Neuronal stem cell (in vitro differentiated cells): Measurements from ENCODE around the gene TOX2.

Source experiments
- DNase-seq: peaks from one replicate; pipeline ENCODE4 v3.0.0-alpha.2; 2013; ENCODE audit warnings: low spot score
- H2AFZ ChIP-seq: one replicate; pipeline ENCODE4 v1.6.1; 2013; ENCODE audit warnings: mild to moderate bottlenecking, low read length, inconsistent platforms
- H2AK5ac ChIP-seq: 2 replicates; pipeline ENCODE4 v1.6.1; 2013; ENCODE audit warnings: low read depth, mild to moderate bottlenecking, inconsistent platforms, low read length, moderate library complexity, mixed read lengths
- H2BK120ac ChIP-seq: 2 replicates; pipeline ENCODE4 v1.6.1; 2013; ENCODE audit warnings: low read depth, mild to moderate bottlenecking, inconsistent platforms, low read length, moderate library complexity, mixed read lengths
- H2BK12ac ChIP-seq: one replicate; pipeline ENCODE4 v1.6.1; 2013; ENCODE audit warnings: low read length, inconsistent platforms
- H2BK15ac ChIP-seq: 2 replicates; pipeline ENCODE4 v1.6.1; 2013; ENCODE audit warnings: mild to moderate bottlenecking, low read length, inconsistent platforms, mixed read lengths
- H2BK5ac ChIP-seq: one replicate; pipeline ENCODE4 v1.6.1; 2013; ENCODE audit warnings: inconsistent platforms, mild to moderate bottlenecking, low read length, moderate library complexity
- H3K14ac ChIP-seq: one replicate; pipeline ENCODE4 v1.6.1; 2013; ENCODE audit warnings: low read length, inconsistent platforms
- H3K18ac ChIP-seq: 2 replicates; pipeline ENCODE4 v1.6.1; 2013; ENCODE audit warnings: low read length, inconsistent platforms
- H3K23ac ChIP-seq: 2 replicates; pipeline ENCODE4 v1.6.1; 2013; ENCODE audit warnings: low read depth, mild to moderate bottlenecking, mixed read lengths, low read length, inconsistent platforms; ENCODE audit not compliant: poor library complexity
- H3K27ac ChIP-seq: replicated peaks from 3 replicates; pipeline ENCODE4 v1.5.1; 2013; ENCODE audit warnings: low read length, inconsistent platforms
- H3K27me3 ChIP-seq, 3 experiments: 2 replicates each; pipeline ENCODE4 v1.6.1; 2013; ENCODE audit warnings: low read length in 3 of 3, mild to moderate bottlenecking in 2 of 3, inconsistent platforms in 1 of 3, low read depth in 1 of 3, mixed read lengths in 1 of 3, moderate library complexity in 1 of 3; ENCODE audit not compliant: control insufficient read depth in 3 of 3, insufficient read depth in 3 of 3
- H3K36me3 ChIP-seq, 2 donors: replicated peaks in 1 of 2; 2 replicates each; pipeline ENCODE4 v1.6.1; 2013; ENCODE audit warnings: low read length in 2 of 2; ENCODE audit not compliant: control insufficient read depth in 2 of 2, insufficient read depth in 2 of 2
- H3K4ac ChIP-seq: 2 replicates; pipeline ENCODE4 v1.6.1; 2013; ENCODE audit warnings: inconsistent platforms, mild to moderate bottlenecking, low read length, moderate library complexity
- H3K4me1 ChIP-seq, 2 donors: 1 replicate in 1 of 2; 2 replicates in 1 of 2; pipeline ENCODE4 v1.6.1; 2013; ENCODE audit warnings: low read length in 2 of 2, low read depth in 1 of 2; ENCODE audit not compliant: control insufficient read depth in 2 of 2, insufficient read depth in 1 of 2
- H3K4me2 ChIP-seq: one replicate; pipeline ENCODE4 v1.6.1; 2013; ENCODE audit warnings: mild to moderate bottlenecking, low read length, inconsistent platforms; ENCODE audit not compliant: insufficient read depth, poor library complexity, severe bottlenecking
- H3K4me3 ChIP-seq, 2 donors: 2 replicates each; pipeline ENCODE4 v1.5.1; 2013; ENCODE audit warnings: low read length in 2 of 2, mild to moderate bottlenecking in 2 of 2, inconsistent platforms in 1 of 2, moderate library complexity in 1 of 2
- H3K79me1 ChIP-seq: one replicate; pipeline ENCODE4 v1.6.1; 2013; ENCODE audit warnings: low read depth, mild to moderate bottlenecking, inconsistent platforms, low read length, moderate library complexity
- H3K9ac ChIP-seq: one replicate; pipeline ENCODE4 v1.6.1; 2013; ENCODE audit warnings: mild to moderate bottlenecking, low read depth, low read length, inconsistent platforms; ENCODE audit not compliant: poor library complexity
- H3K9me3 ChIP-seq, 2 donors: replicated peaks in 1 of 2; 2 replicates each; pipeline versions ENCODE3 to v1.6.1; 2013; ENCODE audit warnings: low read length in 2 of 2, mild to moderate bottlenecking in 2 of 2, inconsistent platforms in 1 of 2, low read depth in 1 of 2, mixed read lengths in 1 of 2, moderate library complexity in 1 of 2; ENCODE audit not compliant: control insufficient read depth in 2 of 2, insufficient read depth in 1 of 2
- H4K8ac ChIP-seq: one replicate; pipeline ENCODE4 v1.6.1; 2013; ENCODE audit warnings: low read depth, mild to moderate bottlenecking, inconsistent platforms, low read length, moderate library complexity
- H4K91ac ChIP-seq: one replicate; pipeline ENCODE4 v1.6.1; 2013; ENCODE audit warnings: low read length, low read depth, mild to moderate bottlenecking, inconsistent platforms; ENCODE audit not compliant: poor library complexity
- WGBS, 2 donors: extraction: QIAGEN DNeasy Blood & Tissue Kit; methylation state at CpG; one replicate each; pipeline ENCODE4 v1.1.7; 2013; ENCODE audit warnings: missing lambda C conversion rate in 2 of 2, mixed read lengths in 1 of 2; ENCODE audit not compliant: insufficient read length in 2 of 2, insufficient replicate concordance in 1 of 2; ENCODE audit errors: extremely low coverage in 2 of 2; 5-methylcytosine and 5-hydroxymethylcytosine counted together

Gene TOX2

DNA sequence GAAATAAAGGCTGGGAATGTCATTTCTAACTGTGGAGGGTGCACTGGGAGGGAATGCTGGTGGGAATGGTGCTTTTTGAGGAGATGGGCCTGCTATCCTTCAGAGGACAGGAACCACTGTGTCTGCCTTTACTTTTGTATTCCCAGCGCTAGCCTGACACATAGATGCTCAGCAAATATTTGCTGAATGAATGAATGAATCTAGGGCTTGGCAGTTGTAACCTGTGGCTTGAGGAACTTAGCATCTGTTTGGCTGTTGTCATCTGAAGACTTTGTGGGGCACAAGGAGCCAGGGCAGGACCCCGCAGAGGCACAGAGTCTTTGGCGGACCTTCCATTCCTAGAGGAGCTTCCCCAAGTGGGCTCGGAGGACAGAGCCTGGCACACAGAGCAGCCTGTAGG is 6.1 kb downstream of the TOX2 start:
- no peak overlapping the region for H3K23ac ChIP-seq
- H3K9me3 ChIP-seq = no peaks in the 10 kb centered on the region
- peak overlapping the region; percentile 13 for H3K9ac ChIP-seq
- no peak overlapping the region for H3K4me3 ChIP-seq
- no peak overlapping the region for H3K18ac ChIP-seq
- H2BK15ac ChIP-seq = no peak overlapping the region
- H3K14ac ChIP-seq = peak overlapping the region; percentile 42
- no peak overlapping the region for H2BK12ac ChIP-seq
- no peaks in the 10 kb centered on the region for H3K36me3 ChIP-seq
- H3K4me2 ChIP-seq = no peak overlapping the region
- no peak for DNase-seq
- no peak overlapping the region for H2AFZ ChIP-seq
- no peak overlapping the region for H4K91ac ChIP-seq
- H3K27ac ChIP-seq = no peak overlapping the region
- WGBS, 2 donors = no CpG with 5 or more reads among the region's 4 CpGs
- no peaks in the 10 kb centered on the region for H3K79me1 ChIP-seq
- no peak overlapping the region for H4K8ac ChIP-seq
- no peak overlapping the region for H3K4ac ChIP-seq
- no peak overlapping the region for H2BK5ac ChIP-seq
- peaks cover under 1 to 52% (median 15%) of the 10 kb centered on the region in 3 experiments for H3K27me3 ChIP-seq
- H2AK5ac ChIP-seq = no peak overlapping the region
- peaks cover 2 to 8% of the 10 kb centered on the region in 2 donors for H3K4me1 ChIP-seq
- H2BK120ac ChIP-seq = no peak overlapping the region

DNA sequence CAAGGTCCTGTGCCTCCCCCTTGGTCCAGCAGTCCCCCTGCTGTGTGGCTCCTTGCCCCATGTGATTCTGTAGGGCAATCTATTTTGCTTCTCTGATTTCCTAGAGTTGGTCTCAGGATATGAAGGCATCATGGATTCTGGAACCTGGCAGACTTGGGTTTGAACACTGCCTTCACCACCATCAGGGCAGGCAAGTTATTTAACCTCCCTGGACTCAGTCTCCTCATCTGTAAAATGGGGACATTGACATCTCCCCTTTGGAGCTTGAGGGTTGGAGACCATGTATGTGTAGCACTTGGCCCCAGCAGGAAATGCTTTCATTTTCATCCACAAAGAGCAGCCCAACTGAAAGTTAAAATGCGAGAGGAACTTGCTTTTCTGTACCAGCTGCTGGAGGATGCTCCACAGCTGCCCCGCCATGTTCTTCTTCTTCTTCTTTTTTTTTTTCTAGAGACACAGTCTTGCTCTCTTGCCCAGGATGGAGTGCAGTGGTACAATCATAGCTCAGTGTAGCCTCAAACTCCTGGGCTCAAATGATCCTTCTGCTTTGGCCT is 6.7 kb downstream of the TOX2 start:
- Histone ChIP-seq H2BK12ac (no peak overlapping the region), H3K27me3 (peaks cover 0 to 49% (median 10%) of the 10 kb centered on the region in 3 experiments), H2AFZ (no peak overlapping the region), H3K4me1 (peaks cover 0 to 6% of the 10 kb centered on the region in 2 donors), H2BK120ac (no peak overlapping the region), H2BK15ac (no peak overlapping the region), H3K36me3 (no peaks in the 10 kb centered on the region), H3K23ac (no peak overlapping the region), H4K91ac (no peak overlapping the region), H3K4ac (no peak overlapping the region), H4K8ac (no peak overlapping the region), H3K9ac (peak overlapping the region; percentile 13), H3K4me3 (no peak overlapping the region), H3K4me2 (no peak overlapping the region), H3K79me1 (no peaks in the 10 kb centered on the region), H3K18ac (no peak overlapping the region), H3K27ac (no peak overlapping the region), H2BK5ac (no peak overlapping the region), H3K9me3 (no peaks in the 10 kb centered on the region), H3K14ac (peak overlapping the region; percentile 42), H2AK5ac (no peak overlapping the region)
- WGBS, 2 donors = no CpG with 5 or more reads among the region's 2 CpGs
- no peak for DNase-seq

DNA sequence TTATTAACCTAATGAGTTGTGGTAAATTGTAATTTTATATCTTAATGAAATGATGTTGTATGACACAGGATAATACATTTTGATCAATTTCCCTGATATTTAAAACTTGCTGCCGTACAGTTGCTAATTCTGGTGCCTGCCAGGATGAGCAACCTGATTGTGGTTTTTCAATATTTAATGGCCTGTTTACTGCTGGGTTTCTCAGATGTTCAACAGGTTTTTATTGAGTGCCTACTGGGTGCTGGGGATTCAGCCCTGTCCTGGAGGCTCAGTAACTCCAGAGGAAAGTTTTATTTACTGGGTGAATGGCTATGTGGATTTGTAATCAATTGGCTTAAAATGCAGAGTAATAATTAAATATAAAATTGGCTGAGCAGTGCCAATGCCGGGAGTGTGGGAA is 8.0 kb downstream of the TOX2 start:
- Histone ChIP-seq H3K18ac (no peak overlapping the region), H3K9ac (no peak overlapping the region), H2AK5ac (no peak overlapping the region), H3K4me3 (no peak overlapping the region), H4K8ac (no peak overlapping the region), H3K14ac (no peak overlapping the region), H2AFZ (no peak overlapping the region), H4K91ac (no peak overlapping the region), H3K27ac (no peak overlapping the region), H2BK15ac (no peak overlapping the region), H2BK12ac (no peak overlapping the region), H2BK5ac (no peak overlapping the region), H3K4me2 (no peak overlapping the region), H3K4me1 (no peaks in the 10 kb centered on the region), H3K4ac (no peak overlapping the region), H3K27me3 (peaks cover 0 to 42% (median 0%) of the 10 kb centered on the region in 3 experiments), H3K23ac (no peak overlapping the region), H3K79me1 (no peaks in the 10 kb centered on the region), H2BK120ac (no peak overlapping the region), H3K9me3 (no peaks in the 10 kb centered on the region), H3K36me3 (no peaks in the 10 kb centered on the region)
- no peak for DNase-seq
- WGBS, 2 donors = no CpG with 5 or more reads among the region's 2 CpGs

DNA sequence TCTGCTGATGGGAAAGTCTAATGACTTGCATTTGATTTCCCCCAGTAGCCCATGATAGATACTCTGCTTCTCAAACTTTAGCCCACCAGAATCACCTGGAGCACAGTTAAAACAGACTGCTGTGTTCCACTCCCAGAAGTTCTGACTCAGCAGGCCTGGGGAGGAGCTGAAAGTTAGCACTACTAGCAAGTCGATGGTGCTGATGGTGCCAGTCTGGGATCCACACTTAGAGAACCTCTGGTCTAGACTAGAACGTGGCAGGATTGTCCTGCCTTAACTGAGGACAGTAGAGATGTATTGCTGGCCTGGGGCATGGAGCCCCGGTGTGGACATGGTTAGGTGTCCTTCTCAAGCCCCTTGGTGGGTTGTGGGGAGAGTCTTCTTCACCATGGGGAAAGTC is 8.7 kb downstream of the TOX2 start:
- Histone ChIP-seq H4K8ac (no peak overlapping the region), H3K79me1 (no peaks in the 10 kb centered on the region), H3K36me3 (no peaks in the 10 kb centered on the region), H2BK12ac (no peak overlapping the region), H3K4me3 (no peak overlapping the region), H3K27ac (no peak overlapping the region), H3K4ac (no peak overlapping the region), H3K23ac (no peak overlapping the region), H3K4me1 (no peaks in the 10 kb centered on the region), H3K14ac (no peak overlapping the region), H2AFZ (no peak overlapping the region), H3K9ac (no peak overlapping the region), H3K27me3 (peaks cover 0 to 44% (median 0%) of the 10 kb centered on the region in 3 experiments), H4K91ac (no peak overlapping the region), H2AK5ac (no peak overlapping the region), H2BK120ac (no peak overlapping the region), H2BK15ac (no peak overlapping the region), H3K4me2 (no peak overlapping the region), H2BK5ac (no peak overlapping the region), H3K18ac (no peak overlapping the region), H3K9me3 (no peaks in the 10 kb centered on the region)
- WGBS, 2 donors = no CpG with 5 or more reads among the region's 3 CpGs
- DNase-seq = no peak
